ENCODE data around the gene SSTR3. TPM values are rescaled to one million over a fixed set of nuclear protein-coding genes. Genes with fewer than 3 reads are reported as not detected.

The SSTR3 gene
- total and polyA plus RNA-seq, 4 donors: 0.19 TPM; not detected in 3

DNA sequence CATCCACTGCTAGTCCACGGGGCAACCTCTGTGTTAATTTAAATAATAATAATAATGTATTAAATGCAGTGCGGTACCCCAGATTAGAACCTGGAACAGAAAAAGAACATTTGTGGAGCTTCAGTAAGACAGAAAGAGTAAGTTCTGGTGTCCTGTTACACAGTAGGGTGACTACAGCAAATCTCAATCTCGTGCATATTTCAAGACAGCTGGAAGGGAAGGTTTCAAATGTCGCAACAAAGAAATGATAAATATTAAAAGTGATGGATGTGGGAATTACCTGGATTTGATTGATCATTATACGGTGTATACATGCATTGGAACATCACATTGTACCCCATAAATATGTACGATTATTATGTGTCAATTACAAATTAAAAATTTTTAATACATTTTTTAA is 33.5 kb upstream of the SSTR3 start:
- Histone ChIP-seq H3K36me3 (ENCODE audit: control insufficient read depth in 4 of 4, insufficient read depth in 3 of 4, low read depth in 1 of 4, low read length in 3 of 4) (no peaks in the 10 kb centered on the region), H3K27ac (ENCODE audit: low read depth in 1 of 2, low read length in 2 of 2) (no peak overlapping the region), H3K9me3 (ENCODE audit: control insufficient read depth in 4 of 4, low read length in 3 of 4) (no peaks in the 10 kb centered on the region), H3K9ac (ENCODE audit: low read depth in 1 of 2, low read length in 2 of 2) (no peak overlapping the region), H3K4me1 (ENCODE audit: control insufficient read depth in 4 of 4, insufficient read depth in 4 of 4, low read length in 3 of 4) (peaks cover 0 to 3% (median 0%) of the 10 kb centered on the region in 4 donors), H3K27me3 (ENCODE audit: control insufficient read depth in 4 of 4, insufficient read depth in 4 of 4, low read length in 3 of 4) (no peaks in the 10 kb centered on the region), H3K4me3 (ENCODE audit: low read depth in 1 of 3, low read length in 3 of 3) (no peak overlapping the region)
- no peak for DNase-seq (ENCODE audit: low spot score)
- TF ChIP-seq FOXA1 (IDR thresholded peaks at IDR 0.05): no peak
- no peak for TF ChIP-seq JUND (IDR thresholded peaks at IDR 0.05)
- TF ChIP-seq HNF4A (conservative IDR thresholded peaks at IDR 0.05): no peak
- TF ChIP-seq, protein P1, sequence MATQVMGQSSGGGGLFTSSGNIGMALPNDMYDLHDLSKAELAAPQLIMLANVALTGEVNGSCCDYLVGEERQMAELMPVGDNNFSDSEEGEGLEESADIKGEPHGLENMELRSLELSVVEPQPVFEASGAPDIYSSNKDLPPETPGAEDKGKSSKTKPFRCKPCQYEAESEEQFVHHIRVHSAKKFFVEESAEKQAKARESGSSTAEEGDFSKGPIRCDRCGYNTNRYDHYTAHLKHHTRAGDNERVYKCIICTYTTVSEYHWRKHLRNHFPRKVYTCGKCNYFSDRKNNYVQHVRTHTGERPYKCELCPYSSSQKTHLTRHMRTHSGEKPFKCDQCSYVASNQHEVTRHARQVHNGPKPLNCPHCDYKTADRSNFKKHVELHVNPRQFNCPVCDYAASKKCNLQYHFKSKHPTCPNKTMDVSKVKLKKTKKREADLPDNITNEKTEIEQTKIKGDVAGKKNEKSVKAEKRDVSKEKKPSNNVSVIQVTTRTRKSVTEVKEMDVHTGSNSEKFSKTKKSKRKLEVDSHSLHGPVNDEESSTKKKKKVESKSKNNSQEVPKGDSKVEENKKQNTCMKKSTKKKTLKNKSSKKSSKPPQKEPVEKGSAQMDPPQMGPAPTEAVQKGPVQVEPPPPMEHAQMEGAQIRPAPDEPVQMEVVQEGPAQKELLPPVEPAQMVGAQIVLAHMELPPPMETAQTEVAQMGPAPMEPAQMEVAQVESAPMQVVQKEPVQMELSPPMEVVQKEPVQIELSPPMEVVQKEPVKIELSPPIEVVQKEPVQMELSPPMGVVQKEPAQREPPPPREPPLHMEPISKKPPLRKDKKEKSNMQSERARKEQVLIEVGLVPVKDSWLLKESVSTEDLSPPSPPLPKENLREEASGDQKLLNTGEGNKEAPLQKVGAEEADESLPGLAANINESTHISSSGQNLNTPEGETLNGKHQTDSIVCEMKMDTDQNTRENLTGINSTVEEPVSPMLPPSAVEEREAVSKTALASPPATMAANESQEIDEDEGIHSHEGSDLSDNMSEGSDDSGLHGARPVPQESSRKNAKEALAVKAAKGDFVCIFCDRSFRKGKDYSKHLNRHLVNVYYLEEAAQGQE (IDR thresholded peaks at IDR 0.05): no peak
- TF ChIP-seq, protein P2, sequence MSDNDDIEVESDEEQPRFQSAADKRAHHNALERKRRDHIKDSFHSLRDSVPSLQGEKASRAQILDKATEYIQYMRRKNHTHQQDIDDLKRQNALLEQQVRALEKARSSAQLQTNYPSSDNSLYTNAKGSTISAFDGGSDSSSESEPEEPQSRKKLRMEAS (IDR thresholded peaks at IDR 0.05): no peak
- no peak for TF ChIP-seq RXRA (IDR thresholded peaks at IDR 0.05)
- TF ChIP-seq, protein P3, sequence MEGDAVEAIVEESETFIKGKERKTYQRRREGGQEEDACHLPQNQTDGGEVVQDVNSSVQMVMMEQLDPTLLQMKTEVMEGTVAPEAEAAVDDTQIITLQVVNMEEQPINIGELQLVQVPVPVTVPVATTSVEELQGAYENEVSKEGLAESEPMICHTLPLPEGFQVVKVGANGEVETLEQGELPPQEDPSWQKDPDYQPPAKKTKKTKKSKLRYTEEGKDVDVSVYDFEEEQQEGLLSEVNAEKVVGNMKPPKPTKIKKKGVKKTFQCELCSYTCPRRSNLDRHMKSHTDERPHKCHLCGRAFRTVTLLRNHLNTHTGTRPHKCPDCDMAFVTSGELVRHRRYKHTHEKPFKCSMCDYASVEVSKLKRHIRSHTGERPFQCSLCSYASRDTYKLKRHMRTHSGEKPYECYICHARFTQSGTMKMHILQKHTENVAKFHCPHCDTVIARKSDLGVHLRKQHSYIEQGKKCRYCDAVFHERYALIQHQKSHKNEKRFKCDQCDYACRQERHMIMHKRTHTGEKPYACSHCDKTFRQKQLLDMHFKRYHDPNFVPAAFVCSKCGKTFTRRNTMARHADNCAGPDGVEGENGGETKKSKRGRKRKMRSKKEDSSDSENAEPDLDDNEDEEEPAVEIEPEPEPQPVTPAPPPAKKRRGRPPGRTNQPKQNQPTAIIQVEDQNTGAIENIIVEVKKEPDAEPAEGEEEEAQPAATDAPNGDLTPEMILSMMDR (IDR thresholded peaks at IDR 0.05; ENCODE audit: low read depth, low read length, missing input control): no peak
- TF ChIP-seq YY1 (IDR thresholded peaks at IDR 0.05): no peak
- no peak for TF ChIP-seq HNF4G (IDR thresholded peaks at IDR 0.05)
- TF ChIP-seq EGR1 (IDR thresholded peaks at IDR 0.05; ENCODE audit: low read depth in 2 of 2): no peak
- no peak for TF ChIP-seq GABPA (IDR thresholded peaks at IDR 0.05 in 1 of 2, conservative IDR thresholded peaks at IDR 0.05 in 1 of 2)
- TF ChIP-seq, protein P4, sequence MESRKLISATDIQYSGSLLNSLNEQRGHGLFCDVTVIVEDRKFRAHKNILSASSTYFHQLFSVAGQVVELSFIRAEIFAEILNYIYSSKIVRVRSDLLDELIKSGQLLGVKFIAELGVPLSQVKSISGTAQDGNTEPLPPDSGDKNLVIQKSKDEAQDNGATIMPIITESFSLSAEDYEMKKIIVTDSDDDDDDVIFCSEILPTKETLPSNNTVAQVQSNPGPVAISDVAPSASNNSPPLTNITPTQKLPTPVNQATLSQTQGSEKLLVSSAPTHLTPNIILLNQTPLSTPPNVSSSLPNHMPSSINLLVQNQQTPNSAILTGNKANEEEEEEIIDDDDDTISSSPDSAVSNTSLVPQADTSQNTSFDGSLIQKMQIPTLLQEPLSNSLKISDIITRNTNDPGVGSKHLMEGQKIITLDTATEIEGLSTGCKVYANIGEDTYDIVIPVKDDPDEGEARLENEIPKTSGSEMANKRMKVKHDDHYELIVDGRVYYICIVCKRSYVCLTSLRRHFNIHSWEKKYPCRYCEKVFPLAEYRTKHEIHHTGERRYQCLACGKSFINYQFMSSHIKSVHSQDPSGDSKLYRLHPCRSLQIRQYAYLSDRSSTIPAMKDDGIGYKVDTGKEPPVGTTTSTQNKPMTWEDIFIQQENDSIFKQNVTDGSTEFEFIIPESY (IDR thresholded peaks at IDR 0.05): no peak
- TF ChIP-seq RAD21 (IDR thresholded peaks at IDR 0.05): no peak
- TF ChIP-seq, protein P5, sequence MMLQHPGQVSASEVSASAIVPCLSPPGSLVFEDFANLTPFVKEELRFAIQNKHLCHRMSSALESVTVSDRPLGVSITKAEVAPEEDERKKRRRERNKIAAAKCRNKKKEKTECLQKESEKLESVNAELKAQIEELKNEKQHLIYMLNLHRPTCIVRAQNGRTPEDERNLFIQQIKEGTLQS (IDR thresholded peaks at IDR 0.05): no peak
- TF ChIP-seq NR2F2 (IDR thresholded peaks at IDR 0.05): no peak
- TF ChIP-seq SP1 (IDR thresholded peaks at IDR 0.05): no peak
- no peak for TF ChIP-seq TAF1 (conservative IDR thresholded peaks at IDR 0.05)
- no peak for TF ChIP-seq FOXA2 (IDR thresholded peaks at IDR 0.05)
- 75% methylated on average over 6 of the region's 6 CpGs for WGBS

All from liver (tissue), 9 donors.